Liver (tissue), 9 donors: Measurements from ENCODE around the gene TECTB. TPM values are rescaled to one million over a fixed set of nuclear protein-coding genes. Genes with fewer than 3 reads are reported as not detected.

Source experiments
- DNase-seq: peaks from one replicate; pipeline ENCODE4 v3.0.0-alpha.2; 2017; ENCODE audit warnings: low spot score
- H3K27ac ChIP-seq, 2 donors: one replicate each; pipeline ENCODE4 v1.7.0; 2013; ENCODE audit warnings: inconsistent platforms in 2 of 2, low read length in 2 of 2, control low read depth in 1 of 2, low read depth in 1 of 2, mild to moderate bottlenecking in 1 of 2
- H3K27me3 ChIP-seq, 4 donors: one replicate each; pipeline versions ENCODE4 v1.6.1 to v1.7.0; 2013; ENCODE audit warnings: low read length in 3 of 4, inconsistent platforms in 1 of 4, mild to moderate bottlenecking in 1 of 4, moderate library complexity in 1 of 4; ENCODE audit not compliant: control insufficient read depth in 4 of 4, insufficient read depth in 4 of 4
- H3K36me3 ChIP-seq, 4 donors: one replicate each; pipeline versions ENCODE4 v1.6.1 to v1.7.0; 2013; ENCODE audit warnings: low read length in 3 of 4, mild to moderate bottlenecking in 3 of 4, low read depth in 1 of 4, moderate library complexity in 1 of 4; ENCODE audit not compliant: control insufficient read depth in 4 of 4, insufficient read depth in 3 of 4
- H3K4me1 ChIP-seq, 4 donors: one replicate each; pipeline versions ENCODE4 v1.6.1 to v1.7.0; 2013; ENCODE audit warnings: low read length in 3 of 4, mild to moderate bottlenecking in 3 of 4, moderate library complexity in 1 of 4; ENCODE audit not compliant: control insufficient read depth in 4 of 4, insufficient read depth in 4 of 4
- H3K4me3 ChIP-seq, 3 donors: one replicate each; pipeline versions ENCODE4 v1.6.1 to v1.7.0; 2013; ENCODE audit warnings: low read length in 3 of 3, control low read depth in 1 of 3, low read depth in 1 of 3, mild to moderate bottlenecking in 1 of 3
- H3K9ac ChIP-seq, 2 donors: one replicate each; pipeline ENCODE4 v1.7.0; 2013; ENCODE audit warnings: low read length in 2 of 2, mild to moderate bottlenecking in 2 of 2, moderate library complexity in 2 of 2, control low read depth in 1 of 2, low read depth in 1 of 2
- H3K9me3 ChIP-seq, 4 donors: one replicate each; pipeline versions ENCODE4 v1.6.1 to v1.7.0; 2013; ENCODE audit warnings: low read length in 3 of 4; ENCODE audit not compliant: control insufficient read depth in 4 of 4
- ATF3 ChIP-seq: IDR thresholded peaks from 2 replicates; pipeline ENCODE4 v1.6.1; 2016; ENCODE audit warnings: antibody characterized with exemption
- CTCF ChIP-seq: fragments of 150-350 bp; IDR thresholded peaks from 2 replicates; pipeline ENCODE4 v1.5.1; 2017; ENCODE audit warnings: improper control_type of control experiment, low read depth, low read length; ENCODE audit not compliant: missing input control
- FOXA1 ChIP-seq: IDR thresholded peaks from 2 replicates; pipeline ENCODE4 v1.6.1; 2016; ENCODE audit warnings: antibody characterized with exemption
- FOXA2 ChIP-seq: IDR thresholded peaks from 2 replicates; pipeline ENCODE4 v1.6.1; 2016; ENCODE audit warnings: antibody characterized with exemption
- GABPA ChIP-seq, 2 donors: IDR thresholded peaks in 1 of 2; conservative IDR thresholded peaks in 1 of 2; 2 replicates each; pipeline ENCODE4 v1.6.1; 2016; ENCODE audit warnings: antibody characterized with exemption in 2 of 2, mild to moderate bottlenecking in 1 of 2, moderate library complexity in 1 of 2
- HNF4A ChIP-seq, 2 donors: conservative IDR thresholded peaks; 2 replicates each; pipeline ENCODE4 v1.6.1; 2016; ENCODE audit warnings: antibody characterized with exemption in 2 of 2, mild to moderate bottlenecking in 2 of 2
- HNF4G ChIP-seq: IDR thresholded peaks from 2 replicates; pipeline ENCODE4 v1.6.1; 2016; ENCODE audit warnings: antibody characterized with exemption
- JUND ChIP-seq, 2 donors: IDR thresholded peaks; 2 replicates each; pipeline ENCODE4 v1.6.1; 2016; ENCODE audit warnings: antibody characterized with exemption in 2 of 2
- MAX ChIP-seq: IDR thresholded peaks from 2 replicates; pipeline ENCODE4 v1.6.1; 2016; ENCODE audit warnings: antibody characterized with exemption
- NR2F2 ChIP-seq: IDR thresholded peaks from 2 replicates; pipeline ENCODE4 v1.6.1; 2016; ENCODE audit warnings: antibody characterized with exemption
- RAD21 ChIP-seq, 2 donors: IDR thresholded peaks; 2 replicates each; pipeline ENCODE4 v1.6.1; 2016; ENCODE audit warnings: antibody characterized with exemption in 2 of 2, mild to moderate bottlenecking in 2 of 2
- REST ChIP-seq: IDR thresholded peaks from 2 replicates; pipeline ENCODE4 v1.6.1; 2016; ENCODE audit warnings: antibody characterized with exemption, mild to moderate bottlenecking
- RXRA ChIP-seq, 2 donors: IDR thresholded peaks; 2 replicates each; pipeline ENCODE4 v1.6.1; 2017 to 2018; ENCODE audit warnings: antibody characterized with exemption in 2 of 2, mild to moderate bottlenecking in 1 of 2
- SP1 ChIP-seq: IDR thresholded peaks from 2 replicates; pipeline ENCODE4 v1.6.1; 2018; ENCODE audit warnings: antibody characterized with exemption, mild to moderate bottlenecking
- TAF1 ChIP-seq: conservative IDR thresholded peaks from 2 replicates; pipeline ENCODE4 v1.6.1; 2016; ENCODE audit warnings: antibody characterized with exemption, mild to moderate bottlenecking
- YY1 ChIP-seq: IDR thresholded peaks from 2 replicates; pipeline ENCODE4 v1.6.1; 2016; ENCODE audit warnings: antibody characterized with exemption, mild to moderate bottlenecking
- ZBTB33 ChIP-seq: IDR thresholded peaks from 2 replicates; pipeline ENCODE4 v1.6.1; 2016; ENCODE audit warnings: antibody characterized with exemption
- WGBS: extraction: QIAGEN DNeasy Blood & Tissue Kit; methylation state at CpG from one replicate; pipeline ENCODE4 v1.1.7; 2013; 5-methylcytosine and 5-hydroxymethylcytosine counted together
- polyA plus RNA-seq, 2 donors: library from polyadenylated mRNA; stranded (reverse) in 1 of 2; unstranded in 1 of 2; fragments of 200-250 nt in 1 of 2; fragments of >200 nt in 1 of 2; fragmentation: Nextera tagmentation in 1 of 2; extraction: Ambion mirVana in 1 of 2; gene quantifications; one replicate each; pipeline versions ENCODE4 v1.2.1 to v1.2.3, GENCODE V29; 2013 to 2015
- total RNA-seq, 2 donors: library from RNA; depleted of rRNA; stranded (reverse); fragments of >200 nt; gene quantifications; one replicate each; pipeline ENCODE4 v1.2.3, GENCODE V29; 2014
- donor health status: healthy.
- donor health status: healthy.
- donor health status: healthy.
- donor health status: healthy.
- donor health status: healthy.

The TECTB gene
- total and polyA plus RNA-seq, 4 donors = 0.05 to 0.44 (median 0.08) TPM

- peaks cover 0 to 12% (median 5%) of the 10 kb centered on the region in 4 donors for H3K4me1 ChIP-seq
- no peak for TF ChIP-seq FOXA2
- TF ChIP-seq RXRA (IDR thresholded peaks at IDR 0.05) = peak in 1 of 2 donors; percentile 7
- WGBS = 61% methylated on average over 5 of the region's 5 CpGs
- no peak overlapping the region for H3K27ac ChIP-seq
- no peak overlapping the region for H3K4me3 ChIP-seq
- H3K9ac ChIP-seq = no peak overlapping the region
- no peak for DNase-seq
- H3K9me3 ChIP-seq = no peaks in the 10 kb centered on the region
- H3K36me3 ChIP-seq = no peaks in the 10 kb centered on the region
- H3K27me3 ChIP-seq = no peaks in the 10 kb centered on the region
These were observed 53.5 kb downstream of the TECTB start for GRCh38 chr10:112336556-112337201.

GRCh38 chr10:112338957-112339356 is 55.8 kb downstream of the TECTB start:
- H3K27me3 ChIP-seq = no peaks in the 10 kb centered on the region
- TF ChIP-seq HNF4G = no peak
- TF ChIP-seq SP1 = no peak
- no peak for TF ChIP-seq ZBTB33
- no peak for TF ChIP-seq GABPA (IDR thresholded peaks at IDR 0.05 in 1 of 2, conservative IDR thresholded peaks at IDR 0.05 in 1 of 2)
- TF ChIP-seq MAX = no peak
- TF ChIP-seq NR2F2 = no peak
- no peak for TF ChIP-seq CTCF
- TF ChIP-seq HNF4A (conservative IDR thresholded peaks at IDR 0.05) = no peak
- TF ChIP-seq TAF1 = no peak
- no peak for TF ChIP-seq FOXA1
- TF ChIP-seq RAD21 (IDR thresholded peaks at IDR 0.05) = no peak
- TF ChIP-seq RXRA (IDR thresholded peaks at IDR 0.05) = no peak
- TF ChIP-seq FOXA2 = no peak
- TF ChIP-seq ATF3 = no peak
- TF ChIP-seq REST = no peak
- no peak for TF ChIP-seq YY1
- no peak for TF ChIP-seq JUND (IDR thresholded peaks at IDR 0.05)
- no peaks in the 10 kb centered on the region for H3K36me3 ChIP-seq
- peaks cover 0 to 4% (median 0%) of the 10 kb centered on the region in 4 donors for H3K4me1 ChIP-seq
- no peaks in the 10 kb centered on the region for H3K9me3 ChIP-seq
- H3K9ac ChIP-seq = no peak overlapping the region
- DNase-seq = no peak
- H3K4me3 ChIP-seq = no peak overlapping the region
- WGBS = 86% methylated on average over 3 of the region's 3 CpGs
- no peak overlapping the region for H3K27ac ChIP-seq
